Neural cell (in vitro differentiated cells): Measurements from ENCODE around the gene GPR78. TPM values are rescaled to one million over a fixed set of nuclear protein-coding genes. Genes with fewer than 3 reads are reported as not detected.

Experiments
- H2AFZ ChIP-seq: fragments of 200-600, 300-800 bp; sonication (generic), shearing (Covaris generic); 2 replicates; pipeline ENCODE4 v1.6.0; 2014; ENCODE audit warnings: low read depth, mild to moderate bottlenecking, antibody characterized with exemption, low read length, moderate library complexity
- H3F3A ChIP-seq: fragments of 200-600 bp; shearing (Covaris generic); 2 replicates; pipeline ENCODE4 v1.6.1; 2016; ENCODE audit warnings: mild to moderate bottlenecking, moderate library complexity, mixed read lengths, antibody characterized with exemption, low read length; ENCODE audit not compliant: insufficient read depth, poor library complexity, severe bottlenecking
- H3K27ac ChIP-seq: fragments of 200-600, 300-800 bp; sonication (generic), shearing (Covaris generic); 2 replicates; pipeline ENCODE4 v1.5.1; 2014; ENCODE audit warnings: mild to moderate bottlenecking, low read length, moderate library complexity
- H3K27me3 ChIP-seq: fragments of 300-800, 200-600 bp; sonication (generic), shearing (Covaris generic); 2 replicates; pipeline ENCODE4 v1.6.0; 2014; ENCODE audit warnings: mild to moderate bottlenecking, low read depth, low read length, moderate library complexity; ENCODE audit not compliant: insufficient read depth
- H3K36me3 ChIP-seq: fragments of 300-800, 200-600 bp; sonication (generic), shearing (Covaris generic); 2 replicates; pipeline ENCODE4 v1.5.1; 2014; ENCODE audit warnings: mild to moderate bottlenecking, antibody characterized with exemption, low read length, moderate library complexity; ENCODE audit not compliant: insufficient read depth
- H3K4me2 ChIP-seq: fragments of 300-800, 200-600 bp; sonication (generic), shearing (Covaris generic); 2 replicates; pipeline ENCODE4 v1.6.0; 2014; ENCODE audit warnings: mild to moderate bottlenecking, low read length
- H3K4me3 ChIP-seq: fragments of 300-800, 200-600 bp; sonication (generic), shearing (Covaris generic); 2 replicates; pipeline ENCODE4 v1.5.1; 2014; ENCODE audit warnings: mild to moderate bottlenecking, low read length, moderate library complexity
- H3K79me2 ChIP-seq: fragments of 200-600 bp; shearing (Covaris generic); replicated peaks from 2 replicates; pipeline ENCODE4 v1.6.0; 2014; ENCODE audit warnings: mild to moderate bottlenecking, low read length, moderate library complexity; ENCODE audit not compliant: insufficient read depth
- H3K9ac ChIP-seq: fragments of 300-800, 200-600 bp; sonication (generic), shearing (Covaris generic); 2 replicates; pipeline ENCODE4 v1.6.1; 2016; ENCODE audit warnings: mild to moderate bottlenecking, low read length, mixed read lengths
- H3K9me2 ChIP-seq: fragments of 200-600 bp; shearing (Covaris generic); 2 replicates; pipeline ENCODE4 v1.6.1; 2016; ENCODE audit warnings: mild to moderate bottlenecking, low read length, mixed read lengths; ENCODE audit not compliant: insufficient read depth
- H3K9me3 ChIP-seq: fragments of 200-600, 300-800 bp; sonication (generic), shearing (Covaris generic); 2 replicates; pipeline ENCODE4 v1.6.1; 2016; ENCODE audit warnings: mild to moderate bottlenecking, mixed run types, low read length, moderate library complexity, mixed read lengths
- H4K20me1 ChIP-seq: fragments of 200-600 bp; shearing (Covaris generic); 2 replicates; pipeline ENCODE4 v1.6.1; 2016; ENCODE audit warnings: mild to moderate bottlenecking, mixed run types; ENCODE audit not compliant: insufficient read depth
- EP300 ChIP-seq: fragments of 450-650 bp; conservative IDR thresholded peaks from 2 replicates; pipeline ENCODE4 v1.6.1; 2014; ENCODE audit warnings: antibody characterized with exemption, mild to moderate bottlenecking, moderate library complexity; ENCODE audit not compliant: poor library complexity, severe bottlenecking
- EZH2 ChIP-seq: fragments of 200-600, 300-800 bp; shearing (Covaris generic), sonication (generic); IDR thresholded peaks from 2 replicates; pipeline ENCODE4 v1.6.1; 2014; ENCODE audit warnings: antibody characterized with exemption, low read length, borderline replicate concordance, mild to moderate bottlenecking; ENCODE audit not compliant: insufficient read depth, poor library complexity, severe bottlenecking
- MXI1 ChIP-seq: fragments of 450-650 bp; conservative IDR thresholded peaks from 2 replicates; pipeline ENCODE4 v1.6.1; 2014; ENCODE audit warnings: antibody characterized with exemption, mild to moderate bottlenecking; ENCODE audit not compliant: poor library complexity, severe bottlenecking
- POLR2AphosphoS5 ChIP-seq: IDR thresholded peaks from 2 replicates; pipeline ENCODE4 v1.6.1; 2012
- RAD21 ChIP-seq: fragments of 450-650 bp; conservative IDR thresholded peaks from 2 replicates; pipeline ENCODE4 v1.6.1; 2014; ENCODE audit warnings: antibody characterized with exemption, mild to moderate bottlenecking, moderate library complexity
- REST ChIP-seq: IDR thresholded peaks from 2 replicates; pipeline ENCODE4 v1.6.1; 2012; ENCODE audit warnings: borderline replicate concordance
- SMC3 ChIP-seq: fragments of 450-650 bp; conservative IDR thresholded peaks from 2 replicates; pipeline ENCODE4 v1.6.1; 2014; ENCODE audit warnings: antibody characterized with exemption, mild to moderate bottlenecking, moderate library complexity; ENCODE audit not compliant: poor library complexity
- TAF1 ChIP-seq: IDR thresholded peaks from 2 replicates; pipeline ENCODE4 v1.6.1; 2012; ENCODE audit warnings: low read depth
- polyA plus RNA-seq: library from polyadenylated mRNA; depleted of rRNA; stranded (reverse); fragments of >200 nt; gene quantifications from 2 replicates; pipeline ENCODE4 v1.2.3, GENCODE V29; 2014
- TF ChIP-seq, protein P1 (sequence below): fragments of 450-650 bp; IDR thresholded peaks from 2 replicates; pipeline ENCODE4 v1.5.1; 2014; ENCODE audit warnings: antibody characterized with exemption, mild to moderate bottlenecking, moderate library complexity; ENCODE audit not compliant: poor library complexity, severe bottlenecking

Gene GPR78
- polyA plus RNA-seq, 1 donor from 2014 or later, result not detected

DNA sequence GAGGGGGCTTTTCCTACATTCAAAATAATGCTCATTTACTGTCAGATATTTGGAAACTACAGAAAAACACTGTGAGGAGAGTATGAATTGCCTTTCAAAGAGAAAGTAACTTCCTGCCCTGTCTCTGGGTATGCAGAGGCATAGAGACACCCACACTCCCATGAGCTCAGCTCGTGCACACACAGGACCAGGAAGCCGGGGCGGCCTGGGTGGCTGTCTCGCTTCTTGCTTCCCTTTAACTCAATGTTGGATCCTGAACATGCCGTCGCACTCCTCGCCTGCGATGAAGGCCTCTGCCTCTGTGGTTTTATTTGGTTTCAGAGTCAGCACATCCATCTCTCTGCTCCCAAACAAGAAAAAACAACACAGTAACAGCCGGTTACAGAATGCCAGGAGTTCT, 40.1 kb upstream of the GPR78 start:
- no peaks in the 10 kb centered on the region for H3K9me2 ChIP-seq
- no peaks in the 10 kb centered on the region for H3K36me3 ChIP-seq
- no peak overlapping the region for H3K4me3 ChIP-seq
- H3K27ac ChIP-seq, result no peak overlapping the region
- H3K9ac ChIP-seq, result no peak overlapping the region
- H3K9me3 ChIP-seq, result no peaks in the 10 kb centered on the region
- no peaks in the 10 kb centered on the region for H3K79me2 ChIP-seq
- TF ChIP-seq TAF1 (no peak), SMC3 (no peak), RAD21 (no peak), POLR2AphosphoS5 (no peak), REST (no peak), EP300 (no peak), MXI1 (no peak), EZH2 (no peak)
- TF ChIP-seq, protein P1, sequence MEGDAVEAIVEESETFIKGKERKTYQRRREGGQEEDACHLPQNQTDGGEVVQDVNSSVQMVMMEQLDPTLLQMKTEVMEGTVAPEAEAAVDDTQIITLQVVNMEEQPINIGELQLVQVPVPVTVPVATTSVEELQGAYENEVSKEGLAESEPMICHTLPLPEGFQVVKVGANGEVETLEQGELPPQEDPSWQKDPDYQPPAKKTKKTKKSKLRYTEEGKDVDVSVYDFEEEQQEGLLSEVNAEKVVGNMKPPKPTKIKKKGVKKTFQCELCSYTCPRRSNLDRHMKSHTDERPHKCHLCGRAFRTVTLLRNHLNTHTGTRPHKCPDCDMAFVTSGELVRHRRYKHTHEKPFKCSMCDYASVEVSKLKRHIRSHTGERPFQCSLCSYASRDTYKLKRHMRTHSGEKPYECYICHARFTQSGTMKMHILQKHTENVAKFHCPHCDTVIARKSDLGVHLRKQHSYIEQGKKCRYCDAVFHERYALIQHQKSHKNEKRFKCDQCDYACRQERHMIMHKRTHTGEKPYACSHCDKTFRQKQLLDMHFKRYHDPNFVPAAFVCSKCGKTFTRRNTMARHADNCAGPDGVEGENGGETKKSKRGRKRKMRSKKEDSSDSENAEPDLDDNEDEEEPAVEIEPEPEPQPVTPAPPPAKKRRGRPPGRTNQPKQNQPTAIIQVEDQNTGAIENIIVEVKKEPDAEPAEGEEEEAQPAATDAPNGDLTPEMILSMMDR, result no peak
- no peaks in the 10 kb centered on the region for H4K20me1 ChIP-seq
- H3K4me2 ChIP-seq, result no peak overlapping the region
- no peak overlapping the region for H2AFZ ChIP-seq
- H3K27me3 ChIP-seq, result no peaks in the 10 kb centered on the region
- no peaks in the 10 kb centered on the region for H3F3A ChIP-seq

GRCh38 chr4:8540586-8540985, 39.6 kb upstream of the GPR78 start:
- no peak overlapping the region for H2AFZ ChIP-seq
- no peak overlapping the region for H3K27ac ChIP-seq
- TF ChIP-seq, protein P1, result no peak
- TF ChIP-seq REST (no peak), EP300 (no peak), POLR2AphosphoS5 (no peak), MXI1 (no peak), SMC3 (no peak), RAD21 (no peak), EZH2 (no peak), TAF1 (no peak)
- H3K9me2 ChIP-seq, result no peaks in the 10 kb centered on the region
- no peak overlapping the region for H3K4me2 ChIP-seq
- no peaks in the 10 kb centered on the region for H3F3A ChIP-seq
- no peak overlapping the region for H3K9ac ChIP-seq
- no peak overlapping the region for H3K4me3 ChIP-seq
- no peaks in the 10 kb centered on the region for H3K27me3 ChIP-seq
- no peaks in the 10 kb centered on the region for H3K79me2 ChIP-seq
- H3K9me3 ChIP-seq, result no peaks in the 10 kb centered on the region
- H3K36me3 ChIP-seq, result no peaks in the 10 kb centered on the region
- no peaks in the 10 kb centered on the region for H4K20me1 ChIP-seq
